ENCODE data around the gene ANKRD65. TPM values are rescaled to one million over a fixed set of nuclear protein-coding genes. Genes with fewer than 3 reads are reported as not detected.
"Not testable (repeated sequence)": the region's sequence is repeated elsewhere in the genome, so short reads cannot be mapped to it uniquely, and the experiment has no call there.

ANKRD65 gene
- polyA plus RNA-seq (ENCODE audit: insufficient read length in 4 of 4), result 10 to 100 TPM in 1 of 4 donors, 1 to 10 TPM in 3; 1.6 to 23.4 (median 9.1) TPM

- DNase-seq (ENCODE audit: low read depth in 4 of 4, low spot score in 3 of 4), result no peak
These were observed at the start of gene ANKRD65 for GRCh38 chr1:1421147-1421906. Gene ANKRD65, minus strand, starts transcription at chr1:1421276. Its CDS starts 271 bp downstream, at chr1:1421005.

GRCh38 chr1:1468196-1468985 is 47.3 kb upstream of the ANKRD65 start:
- not testable (repeated sequence) for DNase-seq (ENCODE audit: low read depth in 4 of 4, low spot score in 3 of 4)

GRCh38 chr1:1463312-1463711 is 42.2 kb upstream of the ANKRD65 start:
- no peak for DNase-seq (ENCODE audit: low read depth in 4 of 4, low spot score in 3 of 4)

- DNase-seq (ENCODE audit: low read depth in 4 of 4, low spot score in 3 of 4), result no peak
These were observed 41.4 kb upstream of the ANKRD65 start for GRCh38 chr1:1462318-1462966.

GRCh38 chr1:1461721-1462317 is 40.7 kb upstream of the ANKRD65 start:
- DNase-seq (ENCODE audit: low read depth in 4 of 4, low spot score in 3 of 4), result no peak

GRCh38 chr1:1460540-1461130 is 39.6 kb upstream of the ANKRD65 start:
- no peak for DNase-seq (ENCODE audit: low read depth in 4 of 4, low spot score in 3 of 4)

GRCh38 chr1:1459711-1460110 is 38.6 kb upstream of the ANKRD65 start:
- not testable (repeated sequence) for DNase-seq (ENCODE audit: low read depth in 4 of 4, low spot score in 3 of 4)

- DNase-seq (ENCODE audit: low read depth in 4 of 4, low spot score in 3 of 4), result not testable (repeated sequence)
These were observed 38.1 kb upstream of the ANKRD65 start for GRCh38 chr1:1459156-1459555.

- DNase-seq (ENCODE audit: low read depth in 4 of 4, low spot score in 3 of 4), result not testable (repeated sequence)
These were observed 35.7 kb upstream of the ANKRD65 start for GRCh38 chr1:1456683-1457255.

- not testable (repeated sequence) for DNase-seq (ENCODE audit: low read depth in 4 of 4, low spot score in 3 of 4)
These were observed 34.9 kb upstream of the ANKRD65 start for GRCh38 chr1:1455934-1456333.

GRCh38 chr1:1455366-1455884 is 34.3 kb upstream of the ANKRD65 start:
- DNase-seq (ENCODE audit: low read depth in 4 of 4, low spot score in 3 of 4), result no peak

GRCh38 chr1:1454286-1455056 is 33.4 kb upstream of the ANKRD65 start:
- DNase-seq (ENCODE audit: low read depth in 4 of 4, low spot score in 3 of 4), result not testable (repeated sequence)

- no peak for DNase-seq (ENCODE audit: low read depth in 4 of 4, low spot score in 3 of 4)
These were observed 31.8 kb upstream of the ANKRD65 start for GRCh38 chr1:1452882-1453281.

GRCh38 chr1:1452365-1452739 is 31.3 kb upstream of the ANKRD65 start:
- DNase-seq (ENCODE audit: low read depth in 4 of 4, low spot score in 3 of 4), result not testable (repeated sequence)

- no peak for DNase-seq (ENCODE audit: low read depth in 4 of 4, low spot score in 3 of 4)
These were observed 30.8 kb upstream of the ANKRD65 start for GRCh38 chr1:1451696-1452364.

- not testable (repeated sequence) for DNase-seq (ENCODE audit: low read depth in 4 of 4, low spot score in 3 of 4)
These were observed 29.5 kb upstream of the ANKRD65 start for GRCh38 chr1:1450616-1451015.

- no peak for DNase-seq (ENCODE audit: low read depth in 4 of 4, low spot score in 3 of 4)
These were observed 28.1 kb upstream of the ANKRD65 start, which contains the start of gene ATAD3C for GRCh38 chr1:1449099-1449739. Gene ATAD3C, plus strand, starts transcription at chr1:1449689. Its CDS starts 995 bp downstream, at chr1:1450684.

GRCh38 chr1:1446631-1447030 is 25.6 kb upstream of the ANKRD65 start:
- not testable (repeated sequence) for DNase-seq (ENCODE audit: low read depth in 4 of 4, low spot score in 3 of 4)

Data from left renal pelvis (tissue), 4 donors.